ENCODE data around the gene CXorf58. TPM values are rescaled to one million over a fixed set of nuclear protein-coding genes. Genes with fewer than 3 reads are reported as not detected.

CXorf58 gene
- total RNA-seq, 1 experiment from 2014 or later = not detected

- H3K4me3 Mint-ChIP-seq (ENCODE audit: low read depth, unreplicated experiment) = no peak overlapping the region
- intact Hi-C loops (cut with micrococcal nuclease; ENCODE audit: unreplicated experiment) = loop anchor here (10.0 kb wide), 1 partner anchor 334 kb away; no protein-coding TSS in a partner anchor
- CTCF ChIA-PET = interaction anchor here (0.7 kb wide), 1 partner anchor 41 kb away, joined by 3 read pairs; no protein-coding TSS in a partner anchor
- no peak overlapping the region for H3K27ac Mint-ChIP-seq (ENCODE audit: unreplicated experiment)
- no peaks in the 10 kb centered on the region for H3K27me3 Mint-ChIP-seq (ENCODE audit: unreplicated experiment)
- DNase-seq = no peak
- TF ChIP-seq CTCF (IDR thresholded peaks at IDR 0.05; ENCODE audit: unreplicated experiment) = no peak
- H3K4me1 Mint-ChIP-seq (ENCODE audit: low read depth, unreplicated experiment) = no peaks in the 10 kb centered on the region
- H3K9me3 Mint-ChIP-seq (ENCODE audit: low read depth, unreplicated experiment) = no peaks in the 10 kb centered on the region
- H3K36me3 Mint-ChIP-seq (ENCODE audit: insufficient read depth, unreplicated experiment) = peaks cover 14% of the 10 kb centered on the region
- no TSS peak for BruUV-seq (replicated peaks)
These were observed 3.5 kb downstream of the CXorf58 start for GRCh38 chrX:23911126-23911835.

GRCh38 chrX:23919148-23919547 is 11.3 kb downstream of the CXorf58 start:
- DNase-seq = no peak
- CTCF ChIA-PET = interaction anchor here (1.2 kb wide), 1 partner anchor 11 kb away, joined by 3 read pairs; no protein-coding TSS in a partner anchor
- Mint-ChIP-seq H3K27me3 (ENCODE audit: unreplicated experiment) (no peaks in the 10 kb centered on the region), H3K4me3 (ENCODE audit: low read depth, unreplicated experiment) (no peak overlapping the region), H3K9me3 (ENCODE audit: low read depth, unreplicated experiment) (no peaks in the 10 kb centered on the region), H3K36me3 (ENCODE audit: insufficient read depth, unreplicated experiment) (no peaks in the 10 kb centered on the region), H3K4me1 (ENCODE audit: low read depth, unreplicated experiment) (no peaks in the 10 kb centered on the region), H3K27ac (ENCODE audit: unreplicated experiment) (no peak overlapping the region)
- no TSS peak for BruUV-seq (replicated peaks)
- intact Hi-C loops (cut with micrococcal nuclease; ENCODE audit: unreplicated experiment) = loop anchor here (10.0 kb wide), 1 partner anchor 326 kb away; no protein-coding TSS in a partner anchor
- no peak for TF ChIP-seq CTCF (IDR thresholded peaks at IDR 0.05; ENCODE audit: unreplicated experiment)

- TF ChIP-seq CTCF (IDR thresholded peaks at IDR 0.05; ENCODE audit: unreplicated experiment) = no peak
- no TSS peak for BruUV-seq (replicated peaks)
- no peak overlapping the region for H3K27ac Mint-ChIP-seq (ENCODE audit: unreplicated experiment)
- H3K36me3 Mint-ChIP-seq (ENCODE audit: insufficient read depth, unreplicated experiment) = no peaks in the 10 kb centered on the region
- CTCF ChIA-PET = interaction anchor here (1.2 kb wide), 1 partner anchor 12 kb away, joined by 3 read pairs; no protein-coding TSS in a partner anchor
- DNase-seq = peak; percentile 10
- intact Hi-C loops (cut with micrococcal nuclease; ENCODE audit: unreplicated experiment) = loop anchor here (10.0 kb wide), 1 partner anchor 325 kb away; no protein-coding TSS in a partner anchor
- no peaks in the 10 kb centered on the region for H3K27me3 Mint-ChIP-seq (ENCODE audit: unreplicated experiment)
- no peaks in the 10 kb centered on the region for H3K9me3 Mint-ChIP-seq (ENCODE audit: low read depth, unreplicated experiment)
- no peaks in the 10 kb centered on the region for H3K4me1 Mint-ChIP-seq (ENCODE audit: low read depth, unreplicated experiment)
- H3K4me3 Mint-ChIP-seq (ENCODE audit: low read depth, unreplicated experiment) = no peak overlapping the region
These were observed 12.0 kb downstream of the CXorf58 start for GRCh38 chrX:23919706-23920320.

- no peaks in the 10 kb centered on the region for H3K4me1 Mint-ChIP-seq (ENCODE audit: low read depth, unreplicated experiment)
- H3K36me3 Mint-ChIP-seq (ENCODE audit: insufficient read depth, unreplicated experiment) = no peaks in the 10 kb centered on the region
- DNase-seq = no peak
- no peak overlapping the region for H3K27ac Mint-ChIP-seq (ENCODE audit: unreplicated experiment)
- BruUV-seq (replicated peaks) = no TSS peak
- TF ChIP-seq CTCF (IDR thresholded peaks at IDR 0.05; ENCODE audit: unreplicated experiment) = no peak
- no peaks in the 10 kb centered on the region for H3K9me3 Mint-ChIP-seq (ENCODE audit: low read depth, unreplicated experiment)
- intact Hi-C loops (cut with micrococcal nuclease; ENCODE audit: unreplicated experiment) = no loop called here
- H3K4me3 Mint-ChIP-seq (ENCODE audit: low read depth, unreplicated experiment) = no peak overlapping the region
- no peaks in the 10 kb centered on the region for H3K27me3 Mint-ChIP-seq (ENCODE audit: unreplicated experiment)
- CTCF ChIA-PET = no interaction called here
These were observed 18.2 kb downstream of the CXorf58 start for GRCh38 chrX:23926015-23926414.
